Gastrocnemius medialis (tissue), 4 donors: ENCODE results near the gene LYPD4. TPM values are rescaled to one million over a fixed set of nuclear protein-coding genes. Genes with fewer than 3 reads are reported as not detected.

Source experiments
- ATAC-seq, 2 donors: fragments of 150-250 bp; one replicate each; pipeline ENCODE4 v1.9.1; 2016
- DNase-seq, 2 donors: peaks; one replicate each; pipeline ENCODE4 v3.0.0-alpha.2; 2019
- H3K27ac ChIP-seq, 4 donors: fragments of 200-600 bp; sonication (generic); 1 replicate in 1 of 4; 2 replicates in 3 of 4; pipeline ENCODE4 v1.5.1; 2016 to 2018; ENCODE audit warnings: mild to moderate bottlenecking in 2 of 4, moderate library complexity in 1 of 4
- H3K27me3 ChIP-seq, 3 donors: fragments of 200-600 bp; sonication (generic) in 2 of 3; 1 replicate in 1 of 3; 2 replicates in 2 of 3; pipeline versions ENCODE4 v1.5.1 to v1.6.0; 2016 to 2019; ENCODE audit warnings: mild to moderate bottlenecking in 1 of 3, moderate library complexity in 1 of 3
- H3K36me3 ChIP-seq, 2 donors: fragments of 200-600 bp; sonication (generic) in 1 of 2; one replicate each; pipeline ENCODE4 v1.5.1; 2017 to 2018
- H3K4me1 ChIP-seq, 2 donors: fragments of 200-600 bp; sonication (generic) in 1 of 2; one replicate each; pipeline ENCODE4 v1.5.1; 2016 to 2017; ENCODE audit warnings: mild to moderate bottlenecking in 2 of 2
- H3K4me3 ChIP-seq, 4 donors: fragments of 200-600 bp; sonication (generic) in 3 of 4; 1 replicate in 1 of 4; 2 replicates in 3 of 4; pipeline ENCODE4 v1.5.1; 2016 to 2019; ENCODE audit warnings: mild to moderate bottlenecking in 2 of 4
- H3K9me3 ChIP-seq, 3 donors: fragments of 200-600 bp; sonication (generic) in 2 of 3; 1 replicate in 1 of 3; 2 replicates in 2 of 3; pipeline ENCODE4 v1.5.1; 2016 to 2019
- POLR2A ChIP-seq, 2 donors: fragments of 450-650 bp; IDR thresholded peaks; one replicate each; pipeline ENCODE4 v1.6.1; 2017; ENCODE audit warnings: antibody characterized with exemption in 2 of 2, mild to moderate bottlenecking in 2 of 2, moderate library complexity in 2 of 2
- in situ Hi-C, 4 donors: fragments of 200-750 bp; cut with MboI; loops; one replicate each; pipeline versions ENCODE4 v1.15.0 to v1.8.0; 2017; ENCODE audit warnings: low sequenced_read_pairs in 4 of 4
- intact Hi-C: fragments of 100-400 bp; cut with DNase I; formaldehyde crosslinking; loops from one replicate; pipeline ENCODE4 v1.15.1; 2023; ENCODE audit warnings: low total_unique reads
- total RNA-seq, 4 donors: library from RNA; depleted of rRNA; stranded (reverse); fragments of >200 nt; gene quantifications; one replicate each; pipeline versions ENCODE4 v1.1.0 to v1.2.3, GENCODE V29; 2016
- TF ChIP-seq, protein P1 (sequence below), 5 experiments: fragments of 450-650 bp in 3 of 5; fragments of 200-600 bp in 2 of 5; sonication (generic) in 2 of 5; IDR thresholded peaks in 4 of 5; conservative IDR thresholded peaks in 1 of 5; 1 replicate in 4 of 5; 2 replicates in 1 of 5; pipeline ENCODE4 v1.5.1; 2016 to 2019; ENCODE audit warnings: antibody characterized with exemption in 5 of 5, mild to moderate bottlenecking in 3 of 5, moderate library complexity in 3 of 5

The LYPD4 gene
- total RNA-seq, 4 donors from 2014 or later, result not detected

DNA sequence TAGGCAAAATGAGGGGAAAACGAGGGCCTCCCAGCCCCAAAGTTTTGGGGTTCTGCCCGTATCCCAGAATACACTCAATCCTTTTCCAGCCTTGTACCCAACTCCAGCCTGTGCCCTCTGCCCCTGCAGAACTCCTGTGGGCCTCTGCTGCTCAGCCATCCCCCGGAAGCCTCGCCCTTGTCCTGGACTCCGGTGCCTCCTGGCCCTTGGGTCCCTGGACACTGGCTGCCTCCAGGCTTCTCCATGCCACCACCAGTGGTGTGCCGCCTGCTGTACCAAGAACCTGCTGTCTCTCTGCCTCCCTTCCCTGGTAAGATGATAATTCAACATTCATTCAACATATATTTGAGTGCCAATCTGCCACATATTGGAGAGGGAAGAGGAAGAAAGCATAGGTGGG, 4.2 kb upstream of the LYPD4 start:
- intact Hi-C loops, result no loop called here

DNA sequence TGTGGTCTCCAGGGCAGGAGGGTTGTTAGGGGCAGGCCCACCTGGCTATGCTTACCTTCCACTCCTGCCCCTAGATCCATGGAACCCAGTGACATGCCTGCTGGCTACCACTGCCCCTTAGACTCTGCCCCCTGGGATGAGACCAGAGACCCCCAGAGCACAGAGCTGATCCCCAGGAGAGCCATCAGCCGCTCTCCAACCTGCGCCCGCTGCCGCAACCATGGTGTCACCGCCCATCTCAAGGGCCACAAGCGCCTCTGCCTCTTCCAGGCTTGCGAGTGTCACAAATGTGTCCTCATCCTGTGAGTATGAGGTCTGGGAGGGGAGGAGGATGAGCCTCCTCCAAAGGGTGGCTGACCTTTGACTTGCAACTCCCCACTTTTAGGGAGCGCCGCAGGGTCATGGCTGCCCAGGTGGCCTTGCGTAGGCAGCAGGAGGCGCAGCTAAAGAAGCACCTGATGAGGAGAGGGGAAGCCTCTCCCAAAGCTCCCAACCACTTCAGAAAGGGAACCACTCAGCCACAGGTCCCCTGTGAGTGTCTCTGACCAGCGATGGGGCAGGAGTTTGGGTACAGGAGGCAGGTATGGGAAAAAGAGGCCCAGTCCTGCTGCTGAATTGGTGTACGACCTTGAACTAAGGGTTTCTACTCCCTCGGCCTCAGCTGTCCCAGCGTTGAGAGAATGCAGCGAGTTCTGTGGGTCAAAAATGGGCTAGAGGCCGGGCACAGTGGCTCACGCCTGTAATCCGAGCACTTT, 3.0 kb upstream of the LYPD4 start:
- in situ Hi-C loops (no loop called here), intact Hi-C loops (no loop called here)
- no peak for ATAC-seq
- no peaks in the 10 kb centered on the region for H3K36me3 ChIP-seq
- H3K4me3 ChIP-seq, result no peak overlapping the region
- no peak overlapping the region for H3K27ac ChIP-seq
- peaks cover 0 to 3% (median 0%) of the 10 kb centered on the region in 3 donors for H3K27me3 ChIP-seq
- TF ChIP-seq, protein P1, sequence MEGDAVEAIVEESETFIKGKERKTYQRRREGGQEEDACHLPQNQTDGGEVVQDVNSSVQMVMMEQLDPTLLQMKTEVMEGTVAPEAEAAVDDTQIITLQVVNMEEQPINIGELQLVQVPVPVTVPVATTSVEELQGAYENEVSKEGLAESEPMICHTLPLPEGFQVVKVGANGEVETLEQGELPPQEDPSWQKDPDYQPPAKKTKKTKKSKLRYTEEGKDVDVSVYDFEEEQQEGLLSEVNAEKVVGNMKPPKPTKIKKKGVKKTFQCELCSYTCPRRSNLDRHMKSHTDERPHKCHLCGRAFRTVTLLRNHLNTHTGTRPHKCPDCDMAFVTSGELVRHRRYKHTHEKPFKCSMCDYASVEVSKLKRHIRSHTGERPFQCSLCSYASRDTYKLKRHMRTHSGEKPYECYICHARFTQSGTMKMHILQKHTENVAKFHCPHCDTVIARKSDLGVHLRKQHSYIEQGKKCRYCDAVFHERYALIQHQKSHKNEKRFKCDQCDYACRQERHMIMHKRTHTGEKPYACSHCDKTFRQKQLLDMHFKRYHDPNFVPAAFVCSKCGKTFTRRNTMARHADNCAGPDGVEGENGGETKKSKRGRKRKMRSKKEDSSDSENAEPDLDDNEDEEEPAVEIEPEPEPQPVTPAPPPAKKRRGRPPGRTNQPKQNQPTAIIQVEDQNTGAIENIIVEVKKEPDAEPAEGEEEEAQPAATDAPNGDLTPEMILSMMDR (IDR thresholded peaks at IDR 0.05 in 4 of 5, conservative IDR thresholded peaks at IDR 0.05 in 1 of 5), result no peak
- no peak for TF ChIP-seq POLR2A (IDR thresholded peaks at IDR 0.05)
- H3K9me3 ChIP-seq, result no peaks in the 10 kb centered on the region
- no peaks in the 10 kb centered on the region for H3K4me1 ChIP-seq
- DNase-seq, result no peak

More for the DNA sequence above, 4.2 kb upstream of the LYPD4 start:
- no peak overlapping the region for H3K27ac ChIP-seq
- H3K4me3 ChIP-seq, result no peak overlapping the region
- no peak for ATAC-seq
- no peaks in the 10 kb centered on the region for H3K36me3 ChIP-seq
- no peak for DNase-seq
- in situ Hi-C loops, result no loop called here
- TF ChIP-seq, protein P1 (IDR thresholded peaks at IDR 0.05 in 4 of 5, conservative IDR thresholded peaks at IDR 0.05 in 1 of 5), result no peak
- no peak for TF ChIP-seq POLR2A (IDR thresholded peaks at IDR 0.05)
- H3K4me1 ChIP-seq, result no peaks in the 10 kb centered on the region
- H3K9me3 ChIP-seq, result no peaks in the 10 kb centered on the region
- peaks cover 0 to 3% (median 0%) of the 10 kb centered on the region in 3 donors for H3K27me3 ChIP-seq

DNA sequence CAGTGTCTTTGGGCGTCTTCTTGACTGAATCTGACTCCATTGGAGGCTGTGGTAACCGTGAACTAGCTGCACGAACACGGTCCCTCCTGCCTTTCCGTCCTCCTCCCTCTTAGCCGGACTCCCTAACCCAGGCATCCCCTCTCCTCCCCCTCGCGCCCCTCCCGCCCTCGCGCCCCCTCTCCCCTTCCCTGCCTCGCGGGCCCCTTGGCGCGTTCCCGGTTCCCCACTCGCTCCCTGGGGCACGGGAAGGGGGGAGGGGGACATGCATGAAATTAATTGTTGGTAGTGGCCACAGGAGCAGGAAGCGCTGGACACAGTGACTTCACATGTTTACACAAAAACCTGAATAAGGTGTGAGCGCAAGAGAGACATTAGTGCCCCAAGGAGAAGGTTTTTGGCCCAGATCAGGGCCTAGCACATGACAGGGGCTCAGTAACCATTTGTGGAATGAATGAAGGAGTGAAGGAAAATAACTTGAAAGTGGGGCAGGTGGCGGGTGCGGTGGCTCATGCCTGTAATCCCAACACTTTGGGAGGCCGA, 638 bp upstream of the LYPD4 start:
- no peak for DNase-seq
- Histone ChIP-seq H3K4me1 (no peaks in the 10 kb centered on the region), H3K9me3 (no peaks in the 10 kb centered on the region), H3K27ac (no peak overlapping the region), H3K4me3 (no peak overlapping the region), H3K27me3 (peaks cover 0 to 6% (median 0%) of the 10 kb centered on the region in 3 donors), H3K36me3 (no peaks in the 10 kb centered on the region)
- ATAC-seq, result no peak
- in situ Hi-C loops, result no loop called here
- intact Hi-C loops, result no loop called here
- TF ChIP-seq POLR2A (IDR thresholded peaks at IDR 0.05), result no peak
- TF ChIP-seq, protein P1 (IDR thresholded peaks at IDR 0.05 in 4 of 5, conservative IDR thresholded peaks at IDR 0.05 in 1 of 5), result no peak

DNA sequence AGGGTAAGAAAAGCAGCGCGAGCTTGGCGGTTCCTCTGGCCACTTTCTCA, 343 bp upstream of the LYPD4 start, which contains the start of gene DMRTC2:
DMRTC2 (plus strand) TSS at position 42 of the 50 bp plus-strand sequence. CDS start 2,387 bp downstream, outside the sequence.
- in situ Hi-C loops (no loop called here), intact Hi-C loops (no loop called here)
- no peak within 1 kb of the TSS for H3K4me3 ChIP-seq
- H3K4me1 ChIP-seq, result no peaks in the 10 kb centered on the region
- no peak for TF ChIP-seq POLR2A (IDR thresholded peaks at IDR 0.05)
- TF ChIP-seq, protein P1 (IDR thresholded peaks at IDR 0.05 in 4 of 5, conservative IDR thresholded peaks at IDR 0.05 in 1 of 5), result no peak
- ATAC-seq, result no peak
- no peaks in the 10 kb centered on the region for H3K9me3 ChIP-seq
- H3K27me3 ChIP-seq, result peaks cover 0 to 6% (median 0%) of the 10 kb centered on the region in 3 donors
- H3K36me3 ChIP-seq, result no peaks in the 10 kb centered on the region
- no peak within 1 kb of the TSS for H3K27ac ChIP-seq
- no peak for DNase-seq

DNA sequence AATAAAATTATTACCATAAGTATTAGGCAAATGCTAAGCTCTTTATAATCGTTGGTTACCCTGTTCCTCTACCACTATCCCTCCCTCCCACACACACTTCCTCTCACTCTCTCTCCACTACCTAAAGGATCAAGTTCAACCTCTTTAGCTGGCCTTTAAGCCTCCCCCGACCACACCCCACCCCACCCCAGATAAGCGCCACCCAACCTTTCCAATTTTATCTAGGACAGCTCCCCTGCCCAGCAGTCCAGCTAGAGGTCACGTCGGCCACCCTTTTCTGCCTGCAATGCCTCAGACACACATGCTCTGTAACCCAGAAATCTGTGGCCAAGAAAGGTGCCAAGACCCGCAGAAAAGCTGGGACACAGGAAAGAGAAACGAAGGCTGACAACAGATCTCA, 1.1 kb downstream of the LYPD4 start:
- Histone ChIP-seq H3K27ac (no peak overlapping the region), H3K36me3 (no peaks in the 10 kb centered on the region), H3K27me3 (peaks cover 0 to 8% (median 6%) of the 10 kb centered on the region in 3 donors), H3K4me3 (no peak overlapping the region), H3K4me1 (no peaks in the 10 kb centered on the region), H3K9me3 (no peaks in the 10 kb centered on the region)
- DNase-seq (no peak), ATAC-seq (no peak)
- intact Hi-C loops (no loop called here), in situ Hi-C loops (no loop called here)
- TF ChIP-seq, protein P1 (IDR thresholded peaks at IDR 0.05 in 4 of 5, conservative IDR thresholded peaks at IDR 0.05 in 1 of 5), result no peak
- TF ChIP-seq POLR2A (IDR thresholded peaks at IDR 0.05), result no peak
